ENCODE data around the gene GPR37.

DNA sequence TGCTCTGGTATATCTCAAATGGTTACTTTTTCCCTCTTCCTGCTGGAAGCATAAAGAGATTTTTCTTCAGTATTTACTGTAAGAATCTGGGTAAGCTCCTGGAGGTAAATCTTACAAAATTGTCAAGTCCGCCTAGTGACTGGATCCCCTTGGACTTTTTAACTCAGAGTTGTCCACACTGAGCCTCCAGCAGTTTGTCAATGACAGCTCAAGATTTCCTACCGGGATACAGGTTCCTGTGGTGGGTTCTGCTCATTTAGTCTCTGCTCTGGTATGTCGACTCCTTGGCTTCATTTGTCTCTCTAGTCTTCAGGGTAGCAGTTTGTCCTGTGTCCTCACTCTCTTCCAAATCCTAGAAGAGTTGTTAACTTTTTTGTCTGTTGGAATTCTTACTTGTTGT lies 27.0 kb downstream of the GPR37 start:
- no peak for TF ChIP-seq NFE2L2 (conservative IDR thresholded peaks at IDR 0.05; ENCODE audit: low read length)
- TF ChIP-seq CEBPB (IDR thresholded peaks at IDR 0.05), result no peak
- TF ChIP-seq MYC (IDR thresholded peaks at IDR 0.05; ENCODE audit: borderline replicate concordance, low read length), result no peak
- no peak for TF ChIP-seq CBX2 (IDR thresholded peaks at IDR 0.05; ENCODE audit: borderline replicate concordance, low read depth)
